Measurements from ENCODE around the gene RAPGEF3.

RAPGEF3 gene

GRCh38 chr12:47790676-47791350, 32.1 kb upstream of the RAPGEF3 start:
- DNase-seq (ENCODE audit: low read depth) = no peak

GRCh38 chr12:47789712-47790489, 31.2 kb upstream of the RAPGEF3 start:
- DNase-seq (ENCODE audit: low read depth) = no peak

DNA sequence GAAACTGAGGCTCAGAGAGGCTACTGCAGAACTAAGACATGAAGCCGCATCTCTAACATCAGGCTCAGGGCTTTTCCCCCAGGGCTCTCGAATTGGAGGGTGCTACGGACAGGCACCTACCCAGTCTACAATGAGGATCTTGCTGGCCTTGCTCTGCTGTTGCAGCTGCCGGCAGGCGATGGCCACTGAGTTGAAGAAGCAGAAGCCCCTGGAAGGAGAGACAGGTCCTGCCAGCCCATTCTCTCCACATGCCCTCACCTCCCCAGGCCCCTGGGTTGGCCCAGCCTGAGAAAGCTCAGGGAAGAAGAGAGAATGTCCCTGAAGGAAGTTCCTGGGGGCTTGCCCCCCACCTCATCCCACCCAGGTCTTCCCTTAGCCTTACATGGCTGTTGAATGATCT, 30.5 kb upstream of the RAPGEF3 start:
- DNase-seq (ENCODE audit: low read depth) = no peak

DNA sequence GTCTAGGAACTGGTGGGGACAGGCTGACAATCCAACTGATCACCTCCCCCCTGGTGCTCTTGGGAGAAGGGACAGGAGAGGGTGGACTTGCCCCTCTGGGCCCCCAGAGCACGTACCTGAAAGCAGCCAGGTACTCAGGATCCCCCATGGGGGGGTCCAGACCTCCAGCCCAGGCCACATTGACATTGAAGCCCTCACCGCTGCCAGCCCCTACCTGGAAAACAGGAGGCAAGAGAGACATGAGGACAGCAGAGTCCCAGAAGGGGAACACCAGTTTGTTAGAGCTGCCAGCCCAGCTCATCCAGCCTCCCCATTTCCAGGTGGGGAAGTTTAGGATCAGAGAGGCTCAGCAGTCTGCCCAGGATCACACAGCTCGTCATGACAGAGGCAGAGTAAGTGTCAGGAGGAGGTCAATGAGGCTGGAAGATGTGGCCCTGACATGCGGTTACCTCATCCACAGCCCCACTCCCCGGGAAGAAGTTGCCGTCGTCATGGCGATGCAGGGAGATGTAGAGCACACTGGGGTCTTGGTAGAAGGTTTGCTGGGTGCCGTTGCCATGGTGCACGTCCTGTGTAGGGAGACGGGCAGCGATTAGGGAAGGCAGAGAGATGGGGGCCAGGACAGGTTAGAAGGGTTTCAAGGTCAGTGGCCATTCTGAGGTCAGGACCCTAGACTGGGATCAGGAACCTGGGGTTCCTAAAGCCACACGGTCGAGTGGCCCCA, 29.1 kb upstream of the RAPGEF3 start:
- DNase-seq (ENCODE audit: low read depth) = no peak

DNA sequence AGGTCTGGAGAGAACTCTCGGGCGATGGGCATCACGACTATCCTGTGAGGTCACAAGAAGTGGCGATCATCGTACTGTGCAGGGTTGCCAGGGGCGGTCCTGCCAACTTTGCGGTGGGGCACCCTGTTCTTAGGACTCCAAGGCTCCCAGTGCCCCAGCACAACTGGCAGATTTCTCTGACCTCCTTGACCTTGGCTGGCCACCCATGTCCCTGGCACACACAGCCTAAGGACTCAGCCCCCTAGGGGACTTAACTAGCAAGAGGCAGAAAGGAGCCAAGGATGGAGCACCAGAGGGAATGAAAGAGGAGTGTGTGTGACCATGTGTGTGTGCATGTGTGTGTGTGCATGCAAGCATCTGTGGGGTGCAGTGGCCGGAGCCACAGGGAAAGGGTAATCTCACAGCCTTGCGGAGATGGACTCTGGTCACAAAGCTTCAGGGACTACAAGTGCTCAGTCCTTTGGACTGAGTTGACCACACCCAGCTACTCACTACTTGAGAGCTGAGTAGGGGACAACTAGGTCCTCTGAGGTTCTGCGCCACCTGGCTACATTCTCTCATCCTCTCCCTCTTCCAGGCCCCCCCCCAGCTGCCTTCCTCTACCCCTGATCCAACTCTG, 28.1 kb upstream of the RAPGEF3 start:
- DNase-seq (ENCODE audit: low read depth) = no peak

DNA sequence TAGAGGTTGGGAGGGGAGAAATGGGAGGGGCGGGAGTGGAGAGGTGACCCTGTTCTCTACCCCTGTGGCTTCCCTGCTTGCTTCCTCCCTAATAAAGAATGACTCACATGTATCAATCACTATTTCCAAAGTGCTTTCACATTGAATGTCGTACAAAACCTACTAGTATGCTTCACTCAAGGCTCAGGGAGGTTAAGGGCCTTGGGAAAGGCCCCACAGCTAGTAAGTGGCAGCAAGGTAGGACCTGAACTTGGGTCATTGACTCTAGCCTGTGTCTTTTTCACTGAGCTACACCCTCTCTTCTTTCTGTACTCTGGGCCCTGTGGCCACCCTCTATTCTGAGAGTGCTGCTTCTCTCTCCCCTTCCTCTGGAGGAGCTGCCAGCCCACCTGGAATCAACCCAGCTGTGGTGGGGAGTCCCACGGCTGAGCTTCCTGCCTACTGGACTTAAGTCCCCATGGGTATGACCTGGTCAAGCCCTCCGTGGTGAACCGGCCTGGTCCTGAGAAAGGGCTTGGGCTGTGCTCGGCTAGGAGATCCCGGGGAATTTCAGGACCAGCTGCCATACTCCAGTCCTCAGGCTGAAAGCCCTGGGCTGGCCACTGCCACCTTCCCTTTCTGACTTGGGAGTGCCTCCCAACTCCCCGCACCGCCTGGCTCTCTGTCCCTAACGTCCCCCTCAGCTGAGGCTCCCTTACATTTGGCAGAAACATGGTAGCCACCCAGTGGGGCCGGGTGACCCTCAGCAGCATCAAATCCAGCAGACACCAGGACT, 27.4 kb upstream of the RAPGEF3 start:
- no peak for DNase-seq (ENCODE audit: low read depth)

- no peak for DNase-seq (ENCODE audit: low read depth)
Measured at GRCh38 chr12:47785036-47785886, 26.6 kb upstream of the RAPGEF3 start.

DNA sequence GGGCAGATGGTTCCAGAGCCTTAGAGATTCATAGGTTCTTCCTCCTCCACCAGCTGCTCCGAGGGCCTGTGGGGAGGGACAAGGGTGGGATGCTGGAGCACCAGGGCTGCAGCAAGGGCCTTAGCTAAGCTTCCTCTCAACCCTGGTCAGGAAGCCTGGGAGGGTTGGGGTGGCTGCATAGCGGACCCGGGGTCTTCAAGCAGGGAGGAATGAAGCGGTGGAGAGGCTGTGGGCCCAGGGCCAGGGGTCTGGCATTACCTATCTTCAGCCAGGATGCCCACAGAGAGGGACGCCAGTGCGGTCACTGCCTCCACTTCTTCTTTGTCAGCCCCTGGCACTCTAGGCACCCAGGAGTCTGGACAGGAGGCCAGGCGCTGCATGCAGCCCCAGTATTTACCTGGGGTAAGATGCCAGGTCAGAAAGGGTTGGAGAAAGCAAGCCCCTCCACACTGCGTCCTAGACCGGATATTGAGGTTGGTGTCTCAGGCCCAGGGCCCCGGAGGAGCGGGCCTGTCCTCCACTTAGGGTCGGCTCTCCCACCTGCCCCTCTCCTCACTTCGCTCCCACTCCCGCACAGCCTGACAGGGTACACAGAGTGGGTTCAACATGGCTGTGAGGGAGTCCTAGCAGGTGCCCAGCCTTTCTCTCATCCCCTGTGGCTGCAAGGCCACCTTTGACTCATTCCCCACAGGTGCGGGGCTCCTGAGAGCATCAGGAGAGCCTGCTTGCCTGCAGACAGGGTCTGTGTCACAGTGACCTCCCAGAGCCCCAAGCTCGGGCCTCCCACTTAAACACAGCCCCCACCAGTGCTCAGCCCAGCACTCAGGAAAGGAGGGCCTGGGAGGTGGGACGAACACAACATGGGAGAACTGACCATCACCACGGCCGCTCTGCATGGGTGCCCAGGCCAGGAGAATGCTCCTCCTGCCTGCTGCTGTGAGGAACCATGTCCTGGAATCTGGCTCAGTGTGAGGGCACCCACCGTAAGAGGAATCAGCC, 25.4 kb upstream of the RAPGEF3 start:
- no peak for DNase-seq (ENCODE audit: low read depth)

GRCh38 chr12:47783024-47783755, 24.5 kb upstream of the RAPGEF3 start:
- DNase-seq (ENCODE audit: low read depth) = no peak

DNA sequence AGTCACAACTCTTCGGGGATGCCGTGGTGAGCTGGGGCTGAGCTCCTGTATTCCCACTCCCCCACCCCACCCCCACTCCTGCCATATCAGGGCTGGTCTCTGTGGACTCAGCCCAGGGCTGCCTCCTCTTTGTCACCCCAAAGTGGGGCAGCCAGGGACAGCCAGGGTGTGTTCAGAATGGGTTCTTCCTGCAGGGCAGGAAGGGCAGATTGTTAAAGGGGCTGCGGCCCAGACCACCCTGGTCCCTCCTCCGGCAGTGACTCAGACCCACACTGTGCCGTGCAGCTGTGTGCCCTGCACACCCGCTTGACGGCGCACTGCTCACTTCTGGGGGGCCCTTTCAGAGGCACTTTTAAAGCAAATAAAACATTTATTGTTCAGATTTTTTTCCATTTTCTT, 23.7 kb upstream of the RAPGEF3 start:
- DNase-seq (ENCODE audit: low read depth) = no peak

- DNase-seq (ENCODE audit: low read depth) = no peak
Measured at GRCh38 chr12:47781479-47782371, 23.0 kb upstream of the RAPGEF3 start.

DNA sequence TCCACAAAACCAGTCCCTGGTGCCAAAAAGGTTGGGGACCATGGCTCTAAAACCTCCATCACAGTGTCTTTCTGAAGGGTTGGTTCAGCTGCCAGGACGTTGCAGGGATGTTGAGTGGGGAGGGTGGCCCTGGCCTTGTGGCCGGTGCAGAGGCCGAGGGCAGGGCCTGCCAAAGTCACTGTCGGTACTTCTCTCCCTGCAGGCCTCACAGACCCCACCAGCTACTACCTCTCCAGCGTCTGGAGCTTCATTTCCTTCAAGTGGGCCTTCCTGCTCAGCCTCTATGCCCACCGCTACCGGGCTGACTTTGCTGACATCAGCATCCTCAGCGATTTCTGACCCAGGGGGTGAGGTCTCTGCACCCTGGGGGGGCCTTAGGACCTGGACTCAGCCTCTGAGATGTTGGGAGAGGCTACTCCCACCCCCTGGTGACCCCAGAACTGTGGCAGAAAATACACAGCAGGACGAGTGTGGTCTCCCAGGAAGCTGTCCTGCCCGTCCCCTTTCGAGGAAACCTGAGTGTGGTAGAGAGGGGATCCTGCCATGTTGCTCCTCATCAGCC, 21.3 kb upstream of the RAPGEF3 start:
- no peak for DNase-seq (ENCODE audit: low read depth)

DNA sequence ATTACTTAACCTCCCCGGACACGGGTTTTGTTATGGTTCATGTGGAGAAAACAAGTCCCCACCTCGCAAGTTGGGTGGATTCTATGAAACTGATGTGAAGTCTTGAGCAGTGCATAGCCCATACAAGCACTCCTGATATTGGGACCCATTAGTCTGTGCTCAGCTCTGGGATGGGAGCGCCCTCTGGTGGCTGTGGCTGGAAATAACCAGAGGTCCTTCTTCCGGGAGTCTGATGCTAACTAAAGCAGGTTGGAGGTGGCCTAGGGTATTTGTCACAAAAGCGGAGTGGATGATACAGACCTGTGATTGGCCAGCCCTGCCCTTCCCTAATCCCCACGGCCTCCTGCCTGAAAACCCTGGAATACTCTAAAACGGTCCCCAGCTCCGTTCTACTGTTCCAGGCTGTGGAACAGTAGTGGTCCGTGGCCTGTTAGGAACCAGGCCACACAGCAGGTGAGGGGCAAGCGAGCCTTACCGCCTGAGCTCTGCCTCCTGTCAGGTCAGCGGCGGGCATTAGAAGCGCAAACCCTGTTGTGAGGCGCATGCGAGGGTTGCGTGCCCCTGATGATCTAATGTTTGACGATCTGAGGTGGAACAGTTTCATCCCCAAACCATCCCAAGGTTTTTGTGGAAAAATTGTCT, 20.7 kb upstream of the RAPGEF3 start:
- peak; percentile 79 for DNase-seq (ENCODE audit: low read depth)

DNA sequence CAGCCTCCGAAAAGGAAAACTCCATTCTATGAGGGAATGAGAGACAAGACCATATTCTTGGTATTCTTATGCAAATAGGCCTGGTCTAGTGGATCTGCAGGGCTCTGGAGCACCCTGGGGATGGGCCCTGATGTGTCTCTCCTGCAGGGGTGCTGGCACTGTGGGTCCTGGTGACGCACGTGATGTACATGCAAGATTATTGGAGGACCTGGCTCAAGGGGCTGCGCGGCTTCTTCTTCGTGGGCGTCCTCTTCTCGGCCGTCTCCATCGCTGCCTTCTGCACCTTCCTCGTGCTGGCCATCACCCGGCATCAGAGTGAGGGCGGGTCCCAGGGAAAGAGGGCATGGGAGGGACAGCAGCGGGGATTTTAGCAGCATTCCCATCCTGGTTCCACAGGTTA, 20.2 kb upstream of the RAPGEF3 start:
- DNase-seq (ENCODE audit: low read depth) = no peak

DNA sequence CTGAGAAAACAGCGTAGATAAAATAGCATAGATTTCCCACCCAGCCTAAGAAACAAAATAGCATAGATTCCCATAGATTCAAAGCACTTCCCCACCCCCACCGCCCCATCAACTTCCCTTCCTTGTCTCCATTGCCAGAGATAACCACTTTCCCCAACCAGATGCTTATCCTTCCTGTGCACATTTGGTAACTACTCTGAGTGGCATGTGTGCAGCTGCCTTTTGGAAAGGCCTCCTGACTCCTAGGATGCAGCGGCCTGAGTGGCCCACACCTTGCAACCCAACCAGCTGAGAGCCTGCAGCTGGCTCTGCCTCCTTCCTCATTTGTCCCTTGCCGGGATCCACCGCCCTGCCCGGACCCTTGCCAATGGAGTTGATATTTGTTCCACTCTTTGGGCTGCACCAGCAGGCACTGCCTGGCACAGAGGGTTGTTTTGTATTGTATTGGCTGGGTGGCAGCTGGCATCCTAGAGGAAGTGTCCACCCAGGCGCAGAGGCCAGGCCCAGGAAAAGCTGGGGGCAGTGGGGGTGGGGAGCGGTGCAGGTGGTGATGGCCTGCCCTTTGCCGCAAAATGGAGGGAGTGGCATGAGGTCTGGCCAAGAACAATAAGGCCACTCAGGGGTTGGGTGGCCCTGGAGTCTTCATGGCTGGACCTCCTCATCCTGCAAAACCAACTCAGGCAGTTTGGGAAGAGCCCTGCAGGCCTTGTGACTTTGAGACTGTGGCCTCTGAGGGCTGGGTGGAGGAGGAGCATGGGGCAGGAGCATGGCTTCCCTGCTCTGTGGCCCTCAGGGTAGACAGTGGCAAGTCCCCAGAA, 19.3 kb upstream of the RAPGEF3 start:
- DNase-seq (ENCODE audit: low read depth) = no peak

GRCh38 chr12:47777151-47777550, 18.5 kb upstream of the RAPGEF3 start:
- DNase-seq (ENCODE audit: low read depth) = no peak

Data from iris pigment epithelial cell (primary cell).